Adipose tissue (tissue), 3 donors: Measurements from ENCODE around the gene MYOCD. TPM values are rescaled to one million over a fixed set of nuclear protein-coding genes. Genes with fewer than 3 reads are reported as not detected.

ENCODE experiments used
- H3K27ac ChIP-seq: one replicate; pipeline ENCODE4 v1.5.1; 2013; ENCODE audit warnings: low read depth, low read length
- WGBS, 3 donors: extraction: QIAGEN DNeasy Blood & Tissue Kit; methylation state at CpG; one replicate each; pipeline ENCODE4 v1.1.7; 2013; 5-methylcytosine and 5-hydroxymethylcytosine counted together
- polyA plus RNA-seq, 3 donors: library from polyadenylated mRNA; stranded (reverse); fragments of 200-250 nt; gene quantifications; one replicate each; pipeline ENCODE4 v1.2.3, GENCODE V29; 2013
- donor health status: healthy with polysubstance abuse.
- donor health status: Bipolar disorder and iron deficiency.
- donor health status: healthy.

The MYOCD gene
- polyA plus RNA-seq, 3 donors, result 0.15 to 1.5 (median 0.64) TPM

- WGBS, 3 donors, result 16 to 24% (median 22%) methylated on average over 27 of the region's 27 CpGs
- H3K27ac ChIP-seq, result no peak overlapping the region
Measured at GRCh38 chr17:12790249-12791106, 124.8 kb downstream of the MYOCD start.

- WGBS, 3 donors, result 56 to 78% (median 56%) methylated on average over 6 of the region's 6 CpGs
- H3K27ac ChIP-seq, result no peak overlapping the region
Measured at GRCh38 chr17:12794919-12795532, 129.3 kb downstream of the MYOCD start.

- 60 to 67% (median 66%) methylated on average over 3 of the region's 3 CpGs for WGBS, 3 donors
- H3K27ac ChIP-seq, result no peak overlapping the region
Measured at GRCh38 chr17:12800855-12801365, 135.2 kb downstream of the MYOCD start.

- H3K27ac ChIP-seq, result no peak overlapping the region
- 81 to 95% (median 91%) methylated on average over 1 of the region's 1 CpG for WGBS, 3 donors
Measured at GRCh38 chr17:12806630-12807029, 140.9 kb downstream of the MYOCD start.

GRCh38 chr17:12808723-12809122 lies 143.0 kb downstream of the MYOCD start:
- no peak overlapping the region for H3K27ac ChIP-seq
- 83 to 91% (median 89%) methylated on average over 3 of the region's 3 CpGs for WGBS, 3 donors

GRCh38 chr17:12812877-12813276 lies 147.2 kb downstream of the MYOCD start:
- 25 to 59% (median 55%) methylated on average over 5 of the region's 5 CpGs for WGBS, 3 donors
- no peak overlapping the region for H3K27ac ChIP-seq

- H3K27ac ChIP-seq, result no peak overlapping the region
- 80 to 92% (median 87%) methylated on average over 9 of the region's 9 CpGs for WGBS, 3 donors
Measured at GRCh38 chr17:12813664-12814063, 148.0 kb downstream of the MYOCD start.

- 60 to 68% (median 61%) methylated on average over 2 of the region's 2 CpGs for WGBS, 3 donors
- H3K27ac ChIP-seq, result no peak overlapping the region
Measured at GRCh38 chr17:12814718-12815117, 149.0 kb downstream of the MYOCD start.

GRCh38 chr17:12815642-12816141 lies 150.0 kb downstream of the MYOCD start:
- no peak overlapping the region for H3K27ac ChIP-seq
- 51 to 75% (median 55%) methylated on average over 3 of the region's 3 CpGs for WGBS, 3 donors

Other genes with a start within 250 kb of the MYOCD start
- gene ARHGAP44, start 123.6 kb downstream of the MYOCD start, polyA plus RNA-seq, result 1 to 10 TPM; 2.2 to 5.1 (median 2.8) TPM